Neural crest cell (in vitro differentiated cells): ENCODE results near the gene SEMA6A. TPM values are rescaled to one million over a fixed set of nuclear protein-coding genes. Genes with fewer than 3 reads are reported as not detected.

Experiments
- DNase-seq: peaks from one replicate; pipeline ENCODE4 v3.0.0; 2021; ENCODE audit warnings: low read depth, mixed read lengths, low spot score
- H3K27ac Mint-ChIP-seq: one replicate; pipeline ENCODE4 v1.8.0; 2021; ENCODE audit warnings: mild to moderate bottlenecking, mixed read lengths; ENCODE audit not compliant: unreplicated experiment
- H3K27me3 Mint-ChIP-seq: 2 replicates; pipeline ENCODE4 v1.8.0; 2021; ENCODE audit warnings: low read depth, mild to moderate bottlenecking, mixed read lengths
- H3K36me3 Mint-ChIP-seq: 2 replicates; pipeline ENCODE4 v1.8.0; 2021; ENCODE audit warnings: low read depth, mild to moderate bottlenecking, mixed read lengths
- H3K4me1 Mint-ChIP-seq: 2 replicates; pipeline ENCODE4 v1.8.0; 2021; ENCODE audit warnings: mixed read lengths
- H3K4me3 Mint-ChIP-seq: one replicate; pipeline ENCODE4 v1.8.0; 2021; ENCODE audit warnings: mild to moderate bottlenecking, mixed read lengths
- H3K9me3 Mint-ChIP-seq: 2 replicates; pipeline ENCODE4 v1.8.0; 2021; ENCODE audit warnings: mixed read lengths
- total RNA-seq: library from RNA; stranded (reverse); gene quantifications from 2 replicates; pipeline ENCODE4 v1.2.1, GENCODE V29; 2021
- TF ChIP-seq, protein P1 (sequence below): fragments of 200-600 bp; sonication (generic); conservative IDR thresholded peaks from 2 replicates; pipeline ENCODE4 v1.5.0; 2021; ENCODE audit warnings: antibody characterized with exemption, mild to moderate bottlenecking

Gene SEMA6A
- total RNA-seq, 1 donor from 2014 or later = 30.0 TPM

DNA sequence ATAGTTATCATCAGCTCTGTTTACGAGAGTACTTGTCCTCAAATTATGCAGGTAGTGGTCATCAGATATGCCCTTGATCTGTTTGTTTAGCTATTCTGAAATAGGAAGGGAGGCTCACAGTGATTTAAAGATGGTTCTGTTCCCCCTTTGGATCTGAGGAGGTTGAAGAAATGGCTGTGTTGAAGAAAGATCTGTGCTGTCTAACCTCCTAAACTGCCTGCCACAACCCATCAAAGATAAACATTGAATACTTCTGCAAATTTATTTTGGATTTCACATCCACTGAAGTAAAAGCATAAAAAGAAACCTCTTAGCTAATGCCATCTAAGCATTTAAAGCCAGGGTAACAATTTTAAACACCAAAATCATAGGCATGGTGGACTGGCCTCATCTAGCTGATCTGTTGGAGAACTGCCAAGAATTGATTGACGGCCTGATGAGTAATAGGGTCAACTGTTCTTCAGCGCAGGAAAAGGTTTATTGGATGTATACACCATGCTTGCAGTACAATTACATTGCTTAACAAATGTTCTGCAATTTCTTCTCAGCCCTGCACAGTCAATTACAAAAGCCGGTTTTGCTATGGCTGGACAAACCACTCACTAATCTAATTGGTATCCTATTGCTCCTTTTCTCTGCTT lies 97.6 kb downstream of the SEMA6A start:
- DNase-seq = no peak
- H3K4me3 Mint-ChIP-seq = no peak overlapping the region
- peaks cover 45% of the 10 kb centered on the region for H3K36me3 Mint-ChIP-seq

DNA sequence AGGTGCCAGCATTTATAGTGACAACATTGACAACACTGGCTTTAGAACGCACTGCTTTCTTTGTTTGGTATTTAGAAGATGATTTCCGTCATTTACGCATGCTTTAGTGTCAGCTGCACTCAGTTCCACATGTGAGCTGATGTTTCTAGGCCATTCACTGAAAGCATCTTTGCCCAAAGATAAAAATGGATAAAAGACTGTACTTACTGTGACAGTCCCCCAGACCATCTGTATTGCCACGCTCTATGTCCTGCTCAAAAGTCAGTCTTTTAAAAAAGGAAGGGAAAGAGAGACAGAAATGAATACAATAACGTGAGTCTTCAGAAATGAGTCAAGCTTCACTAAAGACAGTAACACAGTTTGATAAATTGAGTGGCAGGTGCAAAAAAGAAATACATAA lies 99.3 kb downstream of the SEMA6A start:
- Mint-ChIP-seq H3K36me3 (peaks cover 36% of the 10 kb centered on the region), H3K4me3 (no peak overlapping the region), H3K27ac (no peak overlapping the region), H3K4me1 (peaks cover 13% of the 10 kb centered on the region), H3K9me3 (peaks cover 15% of the 10 kb centered on the region), H3K27me3 (no peaks in the 10 kb centered on the region)
- no peak for DNase-seq
- TF ChIP-seq, protein P1, sequence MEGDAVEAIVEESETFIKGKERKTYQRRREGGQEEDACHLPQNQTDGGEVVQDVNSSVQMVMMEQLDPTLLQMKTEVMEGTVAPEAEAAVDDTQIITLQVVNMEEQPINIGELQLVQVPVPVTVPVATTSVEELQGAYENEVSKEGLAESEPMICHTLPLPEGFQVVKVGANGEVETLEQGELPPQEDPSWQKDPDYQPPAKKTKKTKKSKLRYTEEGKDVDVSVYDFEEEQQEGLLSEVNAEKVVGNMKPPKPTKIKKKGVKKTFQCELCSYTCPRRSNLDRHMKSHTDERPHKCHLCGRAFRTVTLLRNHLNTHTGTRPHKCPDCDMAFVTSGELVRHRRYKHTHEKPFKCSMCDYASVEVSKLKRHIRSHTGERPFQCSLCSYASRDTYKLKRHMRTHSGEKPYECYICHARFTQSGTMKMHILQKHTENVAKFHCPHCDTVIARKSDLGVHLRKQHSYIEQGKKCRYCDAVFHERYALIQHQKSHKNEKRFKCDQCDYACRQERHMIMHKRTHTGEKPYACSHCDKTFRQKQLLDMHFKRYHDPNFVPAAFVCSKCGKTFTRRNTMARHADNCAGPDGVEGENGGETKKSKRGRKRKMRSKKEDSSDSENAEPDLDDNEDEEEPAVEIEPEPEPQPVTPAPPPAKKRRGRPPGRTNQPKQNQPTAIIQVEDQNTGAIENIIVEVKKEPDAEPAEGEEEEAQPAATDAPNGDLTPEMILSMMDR = no peak

More for the DNA sequence above, 97.6 kb downstream of the SEMA6A start:
- Mint-ChIP-seq H3K4me1 (peaks cover 13% of the 10 kb centered on the region), H3K27me3 (no peaks in the 10 kb centered on the region), H3K9me3 (peaks cover 15% of the 10 kb centered on the region), H3K27ac (no peak overlapping the region)
- TF ChIP-seq, protein P1 = no peak

DNA sequence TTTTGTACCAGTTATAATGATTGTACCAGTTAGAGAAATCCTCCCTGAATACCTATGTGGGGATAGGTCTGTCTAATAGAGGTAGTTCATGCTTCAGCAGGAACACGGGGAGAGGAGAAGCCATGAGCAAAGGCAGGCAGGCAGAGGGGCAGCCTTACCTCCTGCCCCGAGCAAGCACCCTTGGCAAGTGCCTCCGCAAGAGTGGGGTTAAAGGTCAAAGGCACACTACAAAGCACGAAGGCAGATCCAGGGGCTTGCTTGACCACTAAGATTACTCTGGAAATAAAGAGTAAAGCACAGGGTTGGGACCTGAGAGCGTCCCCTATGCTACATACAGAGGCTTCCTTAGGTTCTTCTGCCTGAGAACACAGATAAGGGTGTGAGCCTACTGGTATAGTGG lies 100.9 kb downstream of the SEMA6A start:
- H3K27ac Mint-ChIP-seq = no peak overlapping the region
- no peak for DNase-seq
- TF ChIP-seq, protein P1 = no peak
- H3K27me3 Mint-ChIP-seq = no peaks in the 10 kb centered on the region
- H3K4me3 Mint-ChIP-seq = no peak overlapping the region
- H3K9me3 Mint-ChIP-seq = peaks cover 17% of the 10 kb centered on the region
- peaks cover 13% of the 10 kb centered on the region for H3K4me1 Mint-ChIP-seq
- peaks cover 35% of the 10 kb centered on the region for H3K36me3 Mint-ChIP-seq

- Mint-ChIP-seq H3K27me3 (no peaks in the 10 kb centered on the region), H3K4me3 (no peak overlapping the region), H3K4me1 (peaks cover 13% of the 10 kb centered on the region), H3K36me3 (peaks cover 28% of the 10 kb centered on the region), H3K27ac (no peak overlapping the region), H3K9me3 (peaks cover 14% of the 10 kb centered on the region)
- TF ChIP-seq, protein P1 = peak; percentile 30
- DNase-seq = no peak
These were observed 102.3 kb downstream of the SEMA6A start for GRCh38 chr5:116472274-116472673.

GRCh38 chr5:116469631-116470030 lies 105.0 kb downstream of the SEMA6A start:
- Mint-ChIP-seq H3K4me1 (peaks cover 17% of the 10 kb centered on the region), H3K27me3 (no peaks in the 10 kb centered on the region), H3K36me3 (peaks cover 23% of the 10 kb centered on the region), H3K9me3 (peaks cover 7% of the 10 kb centered on the region), H3K27ac (no peak overlapping the region), H3K4me3 (no peak overlapping the region)
- no peak for DNase-seq
- TF ChIP-seq, protein P1 = no peak
